Pons (tissue), 1 donor: ENCODE data around the gene SPNS2.
A peak's percentile ranks its signal among the peaks of the same experiment; 100 is the strongest.

Experiments
- DNase-seq: peaks from one replicate; pipeline ENCODE4 v3.0.0-alpha.2; 2016; ENCODE audit warnings: low spot score

SPNS2 gene

DNA sequence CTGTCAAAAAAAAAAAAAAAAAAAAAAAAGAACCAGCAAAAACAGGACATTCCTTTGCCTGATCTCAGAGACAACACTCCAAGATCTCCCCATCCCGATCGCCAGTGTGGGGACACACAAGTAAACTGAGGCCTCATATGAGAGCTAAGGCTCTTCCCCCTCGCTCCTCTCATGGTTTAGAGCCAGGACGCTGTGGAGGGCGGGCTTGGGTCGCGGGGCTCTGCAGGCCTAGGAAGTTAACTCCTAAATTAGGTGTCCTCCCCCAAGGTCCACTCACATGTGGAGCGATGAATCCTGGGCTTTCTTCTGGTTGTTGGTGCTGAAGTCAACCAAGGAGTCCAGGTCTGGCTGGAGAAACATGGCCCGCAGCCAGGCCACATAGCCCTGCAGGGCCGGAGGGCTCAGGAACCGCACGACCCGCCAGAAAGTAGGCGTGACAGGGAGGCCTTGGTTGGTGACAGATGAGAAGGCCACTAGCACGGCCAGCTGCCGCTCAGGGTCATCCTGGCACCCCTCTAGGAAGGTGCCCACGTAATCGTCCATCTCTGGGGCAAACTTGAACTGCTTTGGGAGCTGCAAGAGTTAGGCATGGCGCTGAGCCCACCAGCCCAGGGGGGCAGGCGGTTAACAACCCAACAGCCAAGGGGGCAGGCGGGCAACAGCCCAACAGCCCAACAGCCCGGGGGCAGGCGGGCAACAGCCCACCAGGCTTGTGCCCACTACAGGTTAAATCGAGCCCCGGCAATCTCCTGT is 51.3 kb downstream of the SPNS2 start:
- no peak for DNase-seq

DNA sequence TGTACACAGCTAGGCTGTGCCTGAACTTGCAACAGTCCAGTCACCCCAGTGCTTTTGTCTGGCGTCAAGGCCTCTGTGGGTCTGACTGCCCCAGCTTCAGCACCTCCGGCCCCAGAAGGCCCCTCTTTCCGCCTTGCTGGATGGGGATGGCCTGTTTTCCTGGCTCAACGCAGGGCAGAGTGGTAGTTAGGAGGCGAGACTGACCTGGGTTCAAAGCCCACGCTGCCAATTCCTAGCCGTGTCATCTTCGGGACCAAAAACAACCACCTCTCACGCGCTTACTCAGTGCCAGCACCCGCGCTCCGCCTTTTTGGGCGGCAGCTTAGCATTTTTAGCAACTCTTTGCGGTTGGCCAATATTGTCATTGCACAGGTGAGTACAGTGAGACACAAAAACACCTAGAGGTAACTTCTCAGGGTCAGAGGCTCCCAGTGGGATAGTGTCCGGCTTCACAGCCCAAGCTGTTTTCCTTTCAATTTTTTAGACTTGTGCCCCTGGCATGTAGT is 51.9 kb downstream of the SPNS2 start:
- no peak for DNase-seq

DNA sequence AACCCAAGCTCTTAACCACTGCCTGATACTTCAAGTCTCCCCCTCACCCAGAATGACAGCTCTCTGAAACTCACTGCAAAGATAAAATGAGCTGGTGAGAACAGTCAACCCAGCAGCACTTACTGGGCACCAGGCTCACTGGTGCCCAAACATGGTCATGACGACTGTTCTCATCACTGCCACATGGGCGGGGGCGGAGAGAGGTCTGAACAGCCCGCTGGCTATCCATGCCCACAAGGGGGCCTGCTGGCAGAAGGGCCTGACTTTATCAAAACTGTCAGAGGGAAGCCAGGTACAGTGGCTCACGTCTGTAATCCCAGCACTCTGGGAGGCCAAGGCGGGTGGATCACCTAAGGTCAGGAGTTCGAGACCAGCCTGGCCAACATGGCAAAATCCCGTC is 52.5 kb downstream of the SPNS2 start:
- DNase-seq = no peak

DNA sequence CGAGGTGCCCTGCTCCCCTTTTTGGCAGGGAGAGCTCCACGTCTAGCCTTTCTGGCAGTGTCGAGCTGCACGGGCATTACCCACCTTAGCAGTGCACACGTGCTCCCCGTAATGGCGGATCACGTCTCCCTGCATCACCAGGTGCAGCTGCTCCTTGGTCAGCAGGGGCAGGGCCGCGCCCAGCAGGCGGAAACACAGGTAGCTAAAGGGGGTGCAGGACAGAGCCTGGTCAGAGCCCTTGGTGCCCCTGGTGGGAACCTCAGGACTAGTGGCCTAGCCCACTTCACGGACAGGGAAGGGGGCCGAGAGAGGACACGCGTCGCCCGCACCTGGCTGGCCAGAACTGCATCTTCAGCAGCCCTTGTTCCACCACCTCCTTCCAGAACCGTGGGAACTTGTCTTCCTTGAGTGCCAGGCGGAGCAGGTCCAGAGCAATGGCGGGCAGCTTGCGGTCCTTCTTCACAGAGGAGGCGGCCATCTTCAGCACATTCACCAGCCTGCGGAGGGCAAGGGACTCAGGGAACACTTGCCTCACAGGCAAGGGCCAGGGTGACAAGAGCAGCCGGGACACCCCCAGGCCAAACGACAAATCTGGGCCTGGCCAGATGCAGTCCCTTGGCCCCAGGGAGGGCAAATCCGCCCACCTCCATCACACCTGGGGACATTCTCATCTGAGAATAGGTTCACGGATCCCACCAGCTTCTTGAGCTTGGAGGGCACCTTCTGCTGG is 53.3 kb downstream of the SPNS2 start:
- no peak for DNase-seq

DNA sequence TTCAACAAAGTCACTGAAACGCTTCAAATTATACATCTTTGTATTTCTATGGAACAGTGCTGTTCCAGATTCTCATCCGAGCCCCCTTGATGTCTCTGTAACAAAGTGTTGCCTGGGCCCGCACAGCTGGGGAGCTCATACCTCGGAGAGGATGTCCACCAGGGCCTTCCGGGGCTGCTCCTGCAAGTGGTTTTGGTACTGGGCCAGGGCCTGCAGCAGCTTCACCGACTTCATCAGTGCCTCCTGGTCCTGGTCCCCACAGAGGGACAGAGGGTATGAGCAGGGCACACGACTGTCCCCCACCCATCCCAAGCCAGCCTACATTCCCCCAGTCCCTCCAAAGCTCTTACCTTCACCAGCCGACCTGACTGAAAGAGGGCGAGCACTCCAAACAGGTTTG is 55.0 kb downstream of the SPNS2 start:
- DNase-seq = no peak

DNA sequence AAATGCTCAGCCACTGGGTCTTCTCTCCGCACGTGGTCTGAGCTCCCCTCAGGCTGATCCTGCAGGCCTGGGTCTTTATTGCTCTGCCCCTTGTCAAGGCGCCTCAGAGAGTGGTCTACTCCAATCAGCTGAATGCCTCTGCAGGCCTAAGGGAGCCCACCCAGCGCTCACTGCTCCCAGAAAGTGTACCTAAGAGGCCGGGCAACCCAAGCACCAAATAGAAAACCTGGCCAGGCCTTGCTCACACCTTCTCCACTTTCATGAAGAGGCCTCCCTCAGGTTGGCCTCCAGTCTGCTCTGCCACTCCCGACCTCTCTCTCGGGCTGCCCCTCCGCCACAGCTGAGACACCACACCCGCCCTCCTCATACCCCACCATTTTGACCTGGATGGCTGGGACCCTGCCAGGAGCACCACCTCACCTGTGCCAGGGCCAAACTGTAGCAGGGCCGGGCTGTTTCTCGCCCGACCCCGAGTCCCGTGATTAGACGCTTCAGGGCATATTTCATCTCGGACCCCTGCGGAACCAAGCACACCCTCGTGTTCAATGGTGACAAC is 55.8 kb downstream of the SPNS2 start:
- no peak for DNase-seq

DNA sequence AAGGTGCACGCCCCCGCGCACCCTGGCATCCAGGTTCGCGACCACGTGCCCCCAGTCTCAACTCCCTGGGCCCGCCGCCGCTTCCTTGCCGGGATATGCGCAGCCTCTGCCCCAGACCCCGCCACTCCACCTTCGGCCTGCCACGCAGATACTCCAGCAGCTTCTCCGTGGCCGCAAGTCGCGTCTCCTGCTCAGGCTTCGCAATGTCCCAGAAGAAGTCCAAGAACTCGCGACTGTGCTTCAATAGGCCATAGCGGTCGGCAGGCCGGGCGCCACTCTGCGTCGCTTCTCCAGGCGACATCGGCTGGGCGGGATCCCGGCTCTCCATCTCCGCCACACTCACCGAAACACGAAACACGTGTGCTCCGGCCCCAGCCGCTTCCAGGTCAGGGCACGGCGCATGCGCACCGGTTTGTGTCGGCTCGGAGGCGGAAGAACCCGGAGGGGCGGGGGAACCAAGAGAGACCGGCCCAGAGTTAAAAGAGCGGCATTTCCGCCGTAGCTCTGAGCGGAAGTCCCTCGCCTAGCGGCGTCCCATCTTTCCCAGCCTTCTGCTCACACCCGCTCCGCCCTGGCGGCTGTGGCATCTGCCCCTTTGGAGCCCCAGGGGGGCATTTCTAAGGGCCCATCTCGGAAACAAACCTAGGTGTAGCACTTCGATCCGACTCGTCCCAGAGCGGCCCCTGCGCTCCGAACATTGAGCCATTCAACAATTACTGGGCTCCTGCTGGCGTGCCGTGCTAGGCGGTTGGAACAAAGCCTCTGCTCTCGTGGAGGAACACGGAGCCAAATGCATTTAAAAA is 56.5 kb downstream of the SPNS2 start, which contains the start of gene MYBBP1A:
TSS of gene MYBBP1A (minus strand) at position 388 of the 803 bp plus-strand sequence. CDS start at position 328, 60 bp downstream.
- peak; percentile 94 for DNase-seq

DNA sequence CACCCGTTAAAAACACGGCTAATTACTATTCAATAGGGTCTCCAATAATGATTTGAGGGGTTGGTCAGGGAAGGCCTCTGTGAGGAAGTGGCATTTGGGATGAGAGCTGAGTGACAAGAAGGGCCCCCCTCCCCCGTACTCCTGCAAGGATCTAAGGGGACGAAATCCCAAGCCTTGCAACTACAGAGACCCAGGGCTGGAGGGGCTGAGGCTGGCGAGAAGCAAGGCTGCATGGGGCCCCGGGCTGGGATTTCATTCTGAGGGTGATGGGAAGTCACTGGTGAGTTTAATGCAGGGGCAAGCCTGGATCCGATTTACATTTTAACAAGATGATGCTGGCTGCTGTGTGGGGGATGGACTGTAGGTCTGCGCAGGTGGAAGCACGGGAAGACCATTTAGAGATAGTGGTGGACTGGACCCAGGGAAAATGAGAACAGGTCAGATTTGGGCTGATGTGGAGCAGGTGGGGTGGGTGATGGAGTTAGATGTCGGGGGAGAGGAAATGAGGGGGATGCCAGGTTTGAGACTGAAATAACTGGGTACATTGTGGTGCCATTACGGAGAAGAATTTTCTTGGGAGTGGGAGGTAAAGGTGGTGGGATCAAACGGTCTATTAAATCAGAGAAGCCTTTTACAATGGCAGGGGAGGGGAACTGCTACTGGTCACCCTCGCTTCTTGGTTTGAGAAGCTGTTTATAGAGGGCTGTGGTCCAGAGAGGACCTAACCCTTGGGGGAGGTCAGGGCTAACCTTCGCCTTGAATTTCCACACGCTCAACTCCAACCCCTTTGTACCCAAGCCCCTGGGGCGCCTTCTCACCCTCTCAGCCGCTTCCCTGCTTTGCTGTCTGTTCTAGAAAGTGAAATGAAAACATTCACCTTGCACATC is 57.4 kb downstream of the SPNS2 start:
- no peak for DNase-seq

DNA sequence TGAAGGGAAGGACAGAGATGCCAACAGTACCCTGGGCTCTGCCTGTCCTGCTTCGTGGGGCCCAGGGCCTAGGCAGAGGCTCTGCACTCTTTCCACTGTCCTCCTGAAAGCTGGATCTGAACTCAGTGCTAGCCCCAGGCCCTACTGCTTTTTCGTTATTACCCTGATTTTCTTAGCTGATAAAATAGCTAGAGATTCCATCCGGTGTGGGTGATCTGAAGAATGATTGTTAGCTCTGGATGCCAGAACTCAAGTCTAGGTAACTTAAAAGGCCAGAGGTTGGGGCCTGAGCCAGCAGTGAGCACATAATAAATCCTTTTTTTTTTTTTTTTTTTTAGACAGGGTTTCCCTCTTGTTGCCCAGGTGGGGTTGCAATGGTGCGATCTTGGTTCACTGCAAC is 58.3 kb downstream of the SPNS2 start:
- no peak for DNase-seq

DNA sequence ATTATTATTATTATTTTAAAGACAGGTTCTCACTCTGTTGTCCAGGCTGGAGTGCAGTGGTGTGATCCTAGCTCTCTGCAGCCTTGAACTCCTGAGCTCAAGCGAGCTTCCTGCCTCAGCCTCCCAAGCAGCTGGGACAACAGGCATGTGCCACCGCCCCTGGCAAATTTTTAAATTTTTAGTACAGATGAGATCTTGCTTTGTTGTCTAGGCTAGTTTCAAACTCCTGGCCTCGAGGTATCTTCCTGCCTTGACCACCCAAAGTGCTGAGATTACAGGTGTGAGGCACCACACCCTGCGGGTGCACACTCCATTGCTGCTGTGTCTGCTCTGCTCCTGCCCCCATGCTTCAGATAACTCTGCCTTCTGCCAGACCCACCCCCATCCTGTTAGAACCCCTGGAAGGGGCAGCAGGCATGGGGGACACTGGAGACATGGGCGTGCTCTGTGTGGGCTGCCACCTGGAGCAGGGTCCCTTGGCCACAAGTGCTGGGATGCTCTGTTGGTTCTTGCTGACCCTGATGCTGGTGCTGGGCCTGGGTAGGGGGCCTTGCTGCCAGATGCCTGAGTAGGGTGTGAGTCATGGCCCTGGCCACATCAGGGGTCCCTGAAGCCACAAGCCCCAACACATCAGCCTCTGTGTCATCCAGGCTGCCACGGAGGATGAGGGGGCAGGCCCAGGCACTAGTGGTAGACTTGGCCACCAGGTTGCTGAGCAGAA is 59.1 kb downstream of the SPNS2 start:
- DNase-seq = no peak

DNA sequence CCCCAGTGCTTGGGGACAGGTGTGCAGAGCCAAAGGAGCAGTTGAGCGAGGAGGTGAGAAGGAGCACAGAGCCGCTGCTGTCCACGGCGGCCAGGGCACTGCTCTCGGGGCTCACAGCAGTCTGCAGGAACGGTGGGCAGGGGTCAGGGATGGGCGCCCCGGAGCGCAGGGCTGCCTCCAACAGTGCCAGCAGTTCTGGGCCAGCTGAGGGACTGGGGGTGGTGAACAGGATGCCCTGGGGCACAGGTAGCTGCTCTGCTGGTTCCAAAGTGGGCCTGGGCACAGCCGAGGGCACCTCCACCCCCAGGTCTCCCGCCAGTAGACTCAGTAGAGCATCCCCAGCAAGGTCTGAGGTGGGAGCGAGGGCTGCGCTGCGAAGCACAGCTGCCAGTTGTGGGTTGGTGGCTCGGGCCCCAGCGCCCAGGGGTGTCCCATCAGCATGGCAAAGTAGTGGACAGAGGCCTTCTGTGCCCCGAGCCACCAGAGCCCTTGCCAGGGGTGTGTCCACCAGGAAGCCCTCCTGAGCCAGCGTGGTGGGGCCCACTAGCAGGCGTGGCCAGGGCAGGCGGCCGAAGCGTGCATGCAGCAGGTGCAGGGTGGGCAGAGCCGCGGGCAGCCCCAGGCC is 59.8 kb downstream of the SPNS2 start:
- no peak for DNase-seq

DNA sequence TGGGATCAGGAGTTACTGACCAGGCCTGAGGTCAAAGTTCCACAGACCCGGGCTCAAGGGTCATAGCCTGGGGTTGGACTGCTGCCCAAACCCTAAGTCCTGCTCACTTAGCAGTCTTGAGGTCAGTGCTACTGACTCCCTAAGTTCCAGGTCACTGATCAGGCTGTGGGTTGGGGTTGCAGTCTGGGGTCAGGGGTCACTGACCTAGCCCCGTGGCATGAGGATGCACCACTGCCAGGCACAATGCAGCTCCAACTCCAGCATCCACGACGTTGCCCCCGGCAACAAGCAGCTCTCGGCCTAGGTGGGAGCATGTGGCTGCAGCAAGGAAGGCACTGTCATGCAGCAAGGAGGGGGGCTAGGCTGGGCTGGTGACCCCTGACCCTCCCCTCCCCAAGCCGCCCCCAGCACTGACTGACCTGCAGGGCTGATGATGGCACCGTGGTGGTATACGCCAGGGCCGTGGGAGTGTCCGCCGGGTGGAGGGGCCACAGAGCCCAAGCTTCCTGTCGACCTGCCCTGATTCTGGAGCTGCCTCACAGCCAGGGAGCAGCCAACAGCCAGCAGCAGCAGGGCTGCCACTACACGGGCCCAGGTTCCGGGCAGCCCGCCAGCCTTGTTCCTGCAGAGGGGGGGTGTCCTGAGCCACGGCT is 60.6 kb downstream of the SPNS2 start:
- no peak for DNase-seq

DNA sequence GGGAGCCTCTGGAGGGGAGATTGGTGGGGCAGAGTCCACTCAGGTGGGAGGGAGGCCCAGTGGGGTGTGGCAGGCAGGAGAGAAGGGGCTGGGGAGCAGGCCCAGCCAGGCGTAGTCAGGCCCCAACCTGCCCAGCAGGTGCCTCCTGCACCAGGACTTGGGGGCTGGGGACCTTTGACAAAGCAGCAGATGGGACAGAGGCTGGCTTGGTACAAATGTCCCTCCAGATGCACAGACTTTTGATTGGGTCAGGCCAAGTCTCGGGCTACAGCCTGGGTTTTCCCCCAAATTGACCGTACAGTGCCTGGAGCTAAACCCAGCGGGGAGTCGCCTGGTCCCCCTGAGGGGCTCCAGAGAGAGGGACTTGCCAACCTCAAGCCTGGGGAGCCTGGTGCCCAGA is 61.3 kb downstream of the SPNS2 start:
- no peak for DNase-seq

DNA sequence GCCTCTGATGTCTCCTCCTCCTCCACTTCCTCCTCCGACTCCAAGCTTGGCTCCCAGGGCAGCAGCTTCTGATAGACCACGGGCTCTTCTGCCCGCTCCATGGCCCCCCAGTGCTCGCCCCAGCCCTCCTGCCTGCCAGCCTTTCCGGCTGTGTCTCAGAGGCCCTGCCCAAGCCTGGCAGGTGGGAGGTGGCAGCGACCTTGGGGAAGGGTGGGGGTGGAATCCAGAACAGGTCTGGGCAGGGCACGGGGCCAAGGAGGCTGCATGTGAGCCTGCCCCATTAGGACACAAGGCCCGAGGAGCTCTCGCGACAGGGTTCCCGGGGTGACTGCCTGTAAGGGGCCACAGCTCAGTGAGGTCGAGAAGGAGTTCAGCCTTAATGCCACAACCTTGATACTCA is 61.7 kb downstream of the SPNS2 start, which contains the start of gene GGT6:
TSS of gene GGT6 (minus strand) at position 157 of the 400 bp plus-strand sequence. CDS start at position 101, 56 bp downstream.
- DNase-seq = no peak

DNA sequence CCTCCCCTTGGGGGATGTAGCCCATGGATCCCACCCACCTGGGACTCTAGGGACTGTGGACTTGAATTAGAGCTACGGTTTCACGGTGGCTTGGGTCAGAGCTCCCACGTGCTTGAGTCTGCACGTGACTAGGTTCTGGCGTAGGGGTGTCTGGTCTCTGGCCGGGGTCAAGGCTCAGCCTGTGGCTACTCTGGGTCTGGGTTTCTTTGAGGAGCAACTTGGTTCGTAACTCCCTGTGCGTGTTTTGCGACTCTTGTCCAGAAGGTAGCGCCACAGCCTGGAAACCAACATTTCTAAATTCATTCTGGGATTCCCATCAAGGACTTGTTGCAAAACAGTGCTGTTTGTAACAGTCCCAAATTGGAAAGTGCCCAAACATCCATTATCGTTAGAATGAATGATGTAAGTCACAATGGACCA is 62.2 kb downstream of the SPNS2 start:
- DNase-seq = no peak

DNA sequence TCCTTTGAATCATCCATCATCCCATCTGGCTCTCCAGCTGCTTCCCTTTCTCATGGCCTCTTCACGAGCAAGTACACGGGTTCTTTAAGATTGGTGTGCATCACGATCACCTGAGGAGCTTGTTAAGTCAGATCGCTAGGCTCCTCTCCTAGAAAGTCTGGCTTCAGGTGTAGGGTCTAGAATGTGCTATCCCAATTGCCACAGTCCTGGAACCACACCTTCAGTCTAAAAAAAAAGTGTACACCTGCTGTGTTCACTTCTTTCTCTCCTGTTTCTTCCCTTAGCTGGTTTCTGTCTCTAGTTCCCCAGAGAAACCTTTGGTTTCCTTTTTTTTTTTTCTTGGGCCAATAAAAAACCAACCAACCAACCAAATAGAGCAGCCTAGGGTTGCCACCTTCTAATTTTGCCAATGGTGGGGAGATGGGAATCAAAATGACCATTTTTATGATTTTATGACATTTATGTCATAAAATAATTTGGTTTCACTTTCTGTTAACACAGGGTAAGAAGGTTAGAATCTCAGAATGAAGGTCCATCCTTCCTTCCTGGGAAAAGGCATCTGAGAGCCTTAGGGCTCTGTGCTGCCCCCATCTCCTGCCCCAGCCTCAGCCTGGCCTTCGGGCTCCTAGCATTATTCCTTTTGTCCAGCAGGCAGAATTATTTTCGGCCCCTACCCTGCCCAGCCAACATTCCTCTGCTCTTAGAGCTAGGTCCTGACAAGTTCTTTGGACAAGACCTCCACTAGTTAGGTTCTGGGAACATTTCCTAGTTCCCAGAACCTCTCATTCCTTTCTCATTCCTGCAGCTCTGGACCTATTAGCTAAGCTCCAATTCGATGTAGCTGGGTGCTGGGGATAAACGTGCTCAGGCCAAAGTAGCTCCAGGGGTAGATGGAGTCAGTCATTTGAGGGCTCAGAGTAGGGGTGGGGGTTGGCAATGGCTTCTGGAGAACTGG is 63.6 kb downstream of the SPNS2 start:
- no peak for DNase-seq

DNA sequence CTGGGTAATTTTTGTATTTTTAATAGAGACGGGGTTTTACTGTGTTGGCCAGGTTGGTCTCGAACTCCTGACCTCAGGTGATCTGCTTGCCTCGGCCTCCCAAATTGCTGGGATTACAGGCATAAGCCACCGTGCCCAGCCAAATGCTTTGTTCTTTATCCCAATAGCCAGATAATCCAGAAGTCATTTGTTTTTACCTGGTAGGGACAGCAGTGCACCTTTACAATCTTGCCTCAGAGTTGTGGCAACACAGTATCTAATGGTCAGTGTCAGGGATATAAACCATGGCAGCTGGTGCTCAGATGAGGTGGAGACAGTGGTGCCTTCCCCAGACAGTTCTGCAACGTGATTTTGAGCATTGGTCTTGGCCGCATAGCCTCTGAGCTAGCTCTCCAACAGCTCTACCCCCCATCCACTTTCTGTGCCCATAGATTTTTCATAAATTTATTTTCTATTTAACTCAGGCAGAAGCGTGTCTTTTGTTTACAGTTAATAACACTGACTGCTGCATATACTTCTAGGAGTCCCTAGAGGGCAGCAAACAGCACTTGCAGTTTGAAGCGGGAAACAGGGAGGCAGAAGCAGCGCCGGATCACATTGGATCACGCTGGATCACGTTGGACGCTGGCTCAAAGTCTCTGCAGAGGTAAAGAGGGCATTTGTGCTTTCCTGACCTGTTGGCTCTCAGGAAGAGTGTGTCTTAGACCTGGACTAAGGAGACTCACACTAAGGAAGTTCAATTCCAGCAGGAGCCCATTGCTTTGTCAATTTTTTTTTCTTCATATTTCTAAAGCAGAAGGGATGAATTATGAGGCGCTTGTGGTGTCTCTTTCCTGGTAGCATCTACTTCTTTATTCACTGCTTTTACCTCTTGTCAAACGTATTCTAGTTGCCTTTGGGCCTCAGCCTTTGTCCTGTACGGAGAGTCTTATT is 66.8 kb downstream of the SPNS2 start:
- peak; percentile 91 for DNase-seq
